GM10266 (cell line): ENCODE measurements around the gene HSPA9.
"Not testable (repeated sequence)": the region's sequence is repeated elsewhere in the genome, so short reads cannot be mapped to it uniquely, and the experiment has no call there.

Experiments used
- DNase-seq: peaks from one replicate; pipeline ENCODE4 v3.0.0; 2012; ENCODE audit errors: extremely low spot score
- CTCF ChIP-seq: IDR thresholded peaks from 2 replicates; pipeline ENCODE4 v1.5.1; 2012; ENCODE audit warnings: mild to moderate bottlenecking, low read depth; ENCODE audit not compliant: control insufficient read depth, insufficient read depth; ENCODE audit errors: missing control alignments

Gene HSPA9

GRCh38 chr5:138515556-138516245 lies 59.5 kb downstream of the HSPA9 start:
- DNase-seq: no peak
- TF ChIP-seq CTCF: no peak

GRCh38 chr5:138514021-138514420 lies 61.2 kb downstream of the HSPA9 start:
- DNase-seq: no peak
- no peak for TF ChIP-seq CTCF

GRCh38 chr5:138508958-138509357 lies 66.2 kb downstream of the HSPA9 start:
- no peak for DNase-seq
- no peak for TF ChIP-seq CTCF

GRCh38 chr5:138507485-138507884 lies 67.7 kb downstream of the HSPA9 start:
- not testable (repeated sequence) for DNase-seq

- DNase-seq: no peak
- TF ChIP-seq CTCF: no peak
Measured at GRCh38 chr5:138506370-138507306, 68.6 kb downstream of the HSPA9 start.

- TF ChIP-seq CTCF: no peak
- no peak for DNase-seq
Measured at GRCh38 chr5:138504799-138505198, 70.4 kb downstream of the HSPA9 start.
